NCI-H82 (cell line): ENCODE data around the gene POLR1G.
"Not testable (repeated sequence)": the region's sequence is repeated elsewhere in the genome, so short reads cannot be mapped to it uniquely, and the experiment has no call there.

ENCODE experiments used
- DNase-seq: peaks from one replicate; lab custom pipeline; 2025; lab: John Stamatoyannopoulos, UW

POLR1G gene

GRCh38 chr19:45420356-45420755 is 13.9 kb downstream of the POLR1G start:
- no peak for DNase-seq

GRCh38 chr19:45420871-45421270 is 14.4 kb downstream of the POLR1G start:
- no peak for DNase-seq

- no peak for DNase-seq
Observed at GRCh38 chr19:45421947-45422498, 15.6 kb downstream of the POLR1G start.

GRCh38 chr19:45423033-45423588 is 16.7 kb downstream of the POLR1G start:
- no peak for DNase-seq

- DNase-seq = peak; percentile 100
Observed at GRCh38 chr19:45423589-45424190, 17.2 kb downstream of the POLR1G start, which contains the start of gene ERCC1. ERCC1 (minus strand) TSS chr19:45423917; CDS start chr19:45423374, 543 bp downstream.

- peak; percentile 74 for DNase-seq
Observed at GRCh38 chr19:45424191-45425058, 18.0 kb downstream of the POLR1G start.

- peak; percentile 36 for DNase-seq
Observed at GRCh38 chr19:45428384-45429231, 22.2 kb downstream of the POLR1G start.

- not testable (repeated sequence) for DNase-seq
Observed at GRCh38 chr19:45429896-45430295, 23.5 kb downstream of the POLR1G start.

GRCh38 chr19:45431008-45431407 is 24.6 kb downstream of the POLR1G start:
- not testable (repeated sequence) for DNase-seq

- DNase-seq = not testable (repeated sequence)
Observed at GRCh38 chr19:45432543-45432942, 26.1 kb downstream of the POLR1G start.

GRCh38 chr19:45437328-45437727 is 30.9 kb downstream of the POLR1G start:
- DNase-seq = no peak

- no peak for DNase-seq
Observed at GRCh38 chr19:45439190-45439568, 32.7 kb downstream of the POLR1G start.

GRCh38 chr19:45439569-45440258 is 33.3 kb downstream of the POLR1G start:
- peak; percentile 86 for DNase-seq

GRCh38 chr19:45440259-45440638 is 33.8 kb downstream of the POLR1G start:
- DNase-seq = peak; percentile 55

GRCh38 chr19:45440873-45441654 is 34.6 kb downstream of the POLR1G start:
- peak; percentile 69 for DNase-seq

- DNase-seq = no peak
Observed at GRCh38 chr19:45442408-45442777, 35.9 kb downstream of the POLR1G start.

GRCh38 chr19:45442778-45443461 is 36.5 kb downstream of the POLR1G start:
- peak; percentile 82 for DNase-seq

GRCh38 chr19:45443462-45444317 is 37.2 kb downstream of the POLR1G start:
- DNase-seq = peak; percentile 92
